HepG2 (cell line): ENCODE measurements around the gene CCDC197. TPM values are rescaled to one million over a fixed set of nuclear protein-coding genes. Genes with fewer than 3 reads are reported as not detected.

Experiments used
- ARID4A ChIP-seq: sonication (generic); formaldehyde crosslinking; IDR thresholded peaks from 2 replicates; pipeline ENCODE4 v1.5.0; 2020; ENCODE audit warnings: mild to moderate bottlenecking, missing genetic modification reagents, borderline replicate concordance
- ATM ChIP-seq: fragments of 450-650 bp; IDR thresholded peaks from 2 replicates; pipeline ENCODE4 v1.7.1; 2017; ENCODE audit warnings: mild to moderate bottlenecking, borderline replicate concordance
- ATRX ChIP-seq: sonication (generic); formaldehyde crosslinking; IDR thresholded peaks from 2 replicates; pipeline ENCODE4 v1.4.0; 2020; ENCODE audit warnings: missing genetic modification reagents, borderline replicate concordance
- CEBPG ChIP-seq: IDR thresholded peaks from 2 replicates; pipeline ENCODE4 v1.6.1; 2016
- HMG20A ChIP-seq: IDR thresholded peaks from 2 replicates; pipeline ENCODE4 v1.6.1; 2016; ENCODE audit warnings: borderline replicate concordance
- HOXA5 ChIP-seq: sonication (generic); formaldehyde crosslinking; IDR thresholded peaks from 2 replicates; pipeline ENCODE4 v1.4.0; 2020; ENCODE audit warnings: missing genetic modification reagents
- HOXA9 ChIP-seq: sonication (generic); formaldehyde crosslinking; IDR thresholded peaks from 2 replicates; pipeline ENCODE4 v1.8.1; 2022; ENCODE audit warnings: missing genetic modification reagents, mild to moderate bottlenecking, moderate library complexity, borderline replicate concordance
- KAT8 ChIP-seq: IDR thresholded peaks from 2 replicates; pipeline ENCODE4 v1.6.1; 2016; ENCODE audit warnings: missing genetic modification reagents, missing compliant biosample characterization
- KDM5B ChIP-seq: sonication (generic); formaldehyde crosslinking; IDR thresholded peaks from 2 replicates; pipeline ENCODE4 v1.4.0; 2020; ENCODE audit warnings: missing genetic modification reagents, mild to moderate bottlenecking, borderline replicate concordance
- MYPOP ChIP-seq: sonication (generic); formaldehyde crosslinking; IDR thresholded peaks from 2 replicates; pipeline ENCODE4 v1.8.1; 2023; ENCODE audit warnings: mild to moderate bottlenecking, moderate library complexity, missing genetic modification reagents
- SMAD1 ChIP-seq: sonication (generic); formaldehyde crosslinking; IDR thresholded peaks from 2 replicates; pipeline ENCODE4 v1.4.0; 2020; ENCODE audit warnings: missing genetic modification reagents, low read depth, mild to moderate bottlenecking, borderline replicate concordance
- SRSF9 ChIP-seq: fragments of 200-400 bp; formaldehyde crosslinking; IDR thresholded peaks from 2 replicates; pipeline ENCODE4 v1.6.1; 2018; ENCODE audit warnings: borderline replicate concordance, mild to moderate bottlenecking, low read depth, low read length; ENCODE audit not compliant: insufficient read depth, poor library complexity, severe bottlenecking
- USF2 ChIP-seq, 2 experiments: sonication (generic) in 1 of 2; formaldehyde crosslinking in 1 of 2; IDR thresholded peaks; 2 replicates each; pipeline versions ENCODE4 v1.5.1 to v1.6.1; 2011 to 2020; ENCODE audit warnings: borderline replicate concordance in 1 of 2, low read depth in 1 of 2, low read length in 1 of 2, mild to moderate bottlenecking in 1 of 2, missing genetic modification reagents in 1 of 2, moderate library complexity in 1 of 2
- ZFP90 ChIP-seq: sonication (generic); formaldehyde crosslinking; IDR thresholded peaks from 2 replicates; pipeline ENCODE4 v1.8.0; 2022; ENCODE audit warnings: missing genetic modification reagents, mild to moderate bottlenecking, inconsistent platforms, borderline replicate concordance
- ZNF431 ChIP-seq: sonication (generic); formaldehyde crosslinking; IDR thresholded peaks from 2 replicates; pipeline ENCODE4 v1.9.0; 2022; ENCODE audit warnings: missing genetic modification reagents, low read depth, mild to moderate bottlenecking, borderline replicate concordance
- ZNF816 ChIP-seq: sonication (generic); formaldehyde crosslinking; IDR thresholded peaks from 2 replicates; pipeline ENCODE4 v1.8.0; 2022; ENCODE audit warnings: missing genetic modification reagents, mild to moderate bottlenecking, borderline replicate concordance
- ZUFSP ChIP-seq: sonication (generic); formaldehyde crosslinking; IDR thresholded peaks from 2 replicates; pipeline ENCODE4 v1.9.0; 2021; ENCODE audit warnings: missing genetic modification reagents, mild to moderate bottlenecking, borderline replicate concordance
- polyA plus RNA-seq, 8 experiments: library from polyadenylated mRNA; depleted of rRNA in 3 of 8; stranded (reverse) in 7 of 8; unstranded in 1 of 8; fragments of >200 nt; fragmentation: Illumina TruSeq in 4 of 8; extraction: Trizol in 4 of 8; gene quantifications; 2 replicates each; pipeline versions ENCODE4 v1.2.1 to v1.2.3, GENCODE V29; 2011 to 2016; ENCODE audit warnings: low read depth in 4 of 8, missing spikeins in 1 of 8, mixed read lengths in 1 of 8; ENCODE audit not compliant: insufficient read depth in 1 of 8
- total RNA-seq, 5 experiments: library from RNA; depleted of rRNA; stranded (reverse); fragments of >200 nt; fragmentation: Illumina TruSeq; extraction: Trizol; gene quantifications; 2 replicates each; pipeline ENCODE4 v1.2.3, GENCODE V29; 2016; ENCODE audit warnings: low read depth in 1 of 5

The CCDC197 gene
- total and polyA plus RNA-seq, 2 of the 13 experiments (the other 11 are each of a cell fraction or from before 2014, with no cell fraction given), result 0.11 to 0.13 TPM

GRCh38 chr14:94022532-94023411, 25.7 kb downstream of the CCDC197 start (continued):
- no peak for TF ChIP-seq ZFP90 (CRISPR knock-in tag)
- TF ChIP-seq HOXA9 (CRISPR knock-in tag), result no peak
- TF ChIP-seq KAT8, result 0 out of 2 replicates have a peak, but pooled peaks have one; percentile 13
- no peak for TF ChIP-seq SMAD1 (CRISPR knock-in tag)
- TF ChIP-seq CEBPG (CRISPR knock-in tag), result peak; percentile 96
- peak; percentile 63 for TF ChIP-seq USF2 (IDR thresholded peaks at IDR 0.05; ENCODE audit: low read depth, low read length)
- peak; percentile 75; the same call in 1 of the 2 replicates for TF ChIP-seq USF2 (CRISPR knock-in tag; IDR thresholded peaks at IDR 0.05; ENCODE audit: borderline replicate concordance)
- no peak for TF ChIP-seq KDM5B (CRISPR knock-in tag)
- no peak for TF ChIP-seq ZNF816
- no peak for TF ChIP-seq HOXA5 (CRISPR knock-in tag)
- TF ChIP-seq ZUFSP (CRISPR knock-in tag), result no peak
- TF ChIP-seq ATM, result no peak
- 0 out of 2 replicates have a peak, but pooled peaks have one; percentile 52 for TF ChIP-seq MYPOP (CRISPR knock-in tag)
- no peak for TF ChIP-seq SRSF9
- TF ChIP-seq HMG20A (CRISPR knock-in tag), result 0 out of 2 replicates have a peak, but pooled peaks have one; percentile 18
- no peak for TF ChIP-seq ZNF431 (CRISPR knock-in tag)
- peak; percentile 18; the same call in 1 of the 2 replicates for TF ChIP-seq ARID4A (CRISPR knock-in tag)
- TF ChIP-seq ATRX, result no peak
